Adipose tissue (tissue), 3 donors: Measurements from ENCODE around the gene CNTFR. TPM values are rescaled to one million over a fixed set of nuclear protein-coding genes. Genes with fewer than 3 reads are reported as not detected.

Source experiments
- H3K27ac ChIP-seq: one replicate; pipeline ENCODE4 v1.5.1; 2013; ENCODE audit warnings: low read depth, low read length
- WGBS, 3 donors: extraction: QIAGEN DNeasy Blood & Tissue Kit; methylation state at CpG; one replicate each; pipeline ENCODE4 v1.1.7; 2013; 5-methylcytosine and 5-hydroxymethylcytosine counted together
- polyA plus RNA-seq, 3 donors: library from polyadenylated mRNA; stranded (reverse); fragments of 200-250 nt; gene quantifications; one replicate each; pipeline ENCODE4 v1.2.3, GENCODE V29; 2013
- donor health status: healthy with polysubstance abuse.
- donor health status: Bipolar disorder and iron deficiency.
- donor health status: healthy.

The CNTFR gene
- polyA plus RNA-seq, 3 donors, result 18.9 to 174 (median 82.9) TPM

GRCh38 chr9:34505370-34506120 is 84.0 kb downstream of the CNTFR start:
- H3K27ac ChIP-seq, result no peak overlapping the region
- 81 to 88% (median 88%) methylated on average over 5 of the region's 5 CpGs for WGBS, 3 donors

GRCh38 chr9:34503406-34503805 is 86.1 kb downstream of the CNTFR start:
- no peak overlapping the region for H3K27ac ChIP-seq

- no peak overlapping the region for H3K27ac ChIP-seq
- WGBS, 3 donors, result 61 to 84% (median 83%) methylated on average over 6 of the region's 6 CpGs
Measured at GRCh38 chr9:34502891-34503290, 86.6 kb downstream of the CNTFR start.

- H3K27ac ChIP-seq, result no peak overlapping the region
Measured at GRCh38 chr9:34502471-34502870, 87.1 kb downstream of the CNTFR start.

GRCh38 chr9:34501889-34502425 is 87.6 kb downstream of the CNTFR start:
- WGBS, 3 donors, result 30 to 33% (median 32%) methylated on average over 5 of the region's 5 CpGs

More at GRCh38 chr9:34502471-34502870, 87.1 kb downstream of the CNTFR start:
- 41 to 67% (median 54%) methylated on average over 10 of the region's 10 CpGs for WGBS, 3 donors

More at GRCh38 chr9:34501889-34502425, 87.6 kb downstream of the CNTFR start:
- no peak overlapping the region for H3K27ac ChIP-seq

Other genes starting within 250 kb of the CNTFR start
- 10 to 100 TPM in 1 of 3 donors, 1 to 10 TPM in 2; 5.2 to 12.1 (median 6.1) TPM for gene MYORG, start 212.8 kb downstream of the CNTFR start, polyA plus RNA-seq
- gene FAM219A, start 131.2 kb downstream of the CNTFR start, polyA plus RNA-seq, result 10 to 100 TPM in 2 of 3 donors, 1 to 10 TPM in 1; 5.7 to 14.5 (median 13.6) TPM
- gene DNAI1, start 130.9 kb downstream of the CNTFR start, polyA plus RNA-seq, result under 1 TPM in 2 of 3 donors, not detected in 1; 0.10 to 0.26 TPM
- gene ENHO, start 66.7 kb downstream of the CNTFR start, polyA plus RNA-seq, result 1 to 10 TPM; 1.1 to 2.7 (median 1.3) TPM
- gene RPP25L, start 22.4 kb upstream of the CNTFR start, polyA plus RNA-seq, result 10 to 100 TPM; 25.6 to 31.9 (median 28.2) TPM
- 100 to 1,000 TPM in 1 of 3 donors, 10 to 100 TPM in 2; 58.7 to 108 (median 84.4) TPM for gene DCTN3, start 30.8 kb upstream of the CNTFR start, polyA plus RNA-seq
- gene ARID3C, start 39.3 kb upstream of the CNTFR start, polyA plus RNA-seq, result not detected
- gene SIGMAR1, start 48.1 kb upstream of the CNTFR start, polyA plus RNA-seq, result 10 to 100 TPM; 38.1 to 84.8 (median 48.0) TPM
- gene GALT, start 57.0 kb upstream of the CNTFR start, polyA plus RNA-seq, result 10 to 100 TPM; 18.5 to 35.9 (median 26.6) TPM
- gene IL11RA, start 62.5 kb upstream of the CNTFR start, polyA plus RNA-seq, result 10 to 100 TPM in 2 of 3 donors, 1 to 10 TPM in 1; 5.3 to 43.3 (median 14.2) TPM
- gene CCL27, start 72.9 kb upstream of the CNTFR start, polyA plus RNA-seq, result under 1 TPM in 2 of 3 donors, not detected in 1; 0.12 to 0.34 TPM
- gene CCL19, start 101.6 kb upstream of the CNTFR start, polyA plus RNA-seq, result 1 to 10 TPM; 2.2 to 7.7 (median 3.4) TPM
- gene CCL21, start 120.4 kb upstream of the CNTFR start, polyA plus RNA-seq, result 100 to 1,000 TPM in 1 of 3 donors, 10 to 100 TPM in 2; 11.6 to 362 (median 74.7) TPM